CD14-positive monocyte (primary cell): ENCODE results near the gene CDH13. TPM values are rescaled to one million over a fixed set of nuclear protein-coding genes. Genes with fewer than 3 reads are reported as not detected.

Experiments used
- DNase-seq, 3 donors: peaks; one replicate each; pipeline ENCODE4 v3.0.0-alpha.2; 2011 to 2022
- H2AFZ ChIP-seq: 2 replicates; pipeline ENCODE4 v1.6.0; 2012; ENCODE audit warnings: mild to moderate bottlenecking, low read depth, low read length, inconsistent platforms; ENCODE audit not compliant: insufficient read depth, poor library complexity, severe bottlenecking
- H3K27ac ChIP-seq, 2 donors: 1 replicate in 1 of 2; 2 replicates in 1 of 2; pipeline ENCODE4 v1.5.1; 2012 to 2013; ENCODE audit warnings: low read length in 2 of 2, control low read depth in 1 of 2, inconsistent platforms in 1 of 2, low read depth in 1 of 2, mild to moderate bottlenecking in 1 of 2
- H3K27me3 ChIP-seq, 2 donors: one replicate each; pipeline versions ENCODE4 v1.6.0 to v1.6.1; 2011 to 2013; ENCODE audit warnings: low read length in 2 of 2; ENCODE audit not compliant: control insufficient read depth in 2 of 2, insufficient read depth in 2 of 2
- H3K36me3 ChIP-seq, 2 donors: replicated peaks in 1 of 2; 1 replicate in 1 of 2; 2 replicates in 1 of 2; pipeline versions ENCODE4 v1.5.1 to v1.6.1; 2012 to 2013; ENCODE audit warnings: low read length in 2 of 2, control low read depth in 1 of 2, inconsistent platforms in 1 of 2, mild to moderate bottlenecking in 1 of 2; ENCODE audit not compliant: insufficient read depth in 2 of 2, control insufficient read depth in 1 of 2
- H3K4me1 ChIP-seq, 2 donors: 1 replicate in 1 of 2; 2 replicates in 1 of 2; pipeline versions ENCODE4 v1.5.1 to v1.6.1; 2012 to 2013; ENCODE audit warnings: low read length in 2 of 2, control low read depth in 1 of 2, inconsistent platforms in 1 of 2, mild to moderate bottlenecking in 1 of 2, moderate library complexity in 1 of 2; ENCODE audit not compliant: insufficient read depth in 2 of 2, control insufficient read depth in 1 of 2
- H3K4me2 ChIP-seq: replicated peaks from 2 replicates; pipeline ENCODE3; 2012; ENCODE audit warnings: low read length, moderate library complexity, mild to moderate bottlenecking; ENCODE audit not compliant: poor library complexity, severe bottlenecking; ENCODE audit errors: extremely low read depth
- H3K4me3 ChIP-seq, 3 experiments: fragments of 200-600 bp in 1 of 3; sonication (generic) in 1 of 3; replicated peaks in 1 of 3; 1 replicate in 2 of 3; 2 replicates in 1 of 3; pipeline ENCODE4 v1.5.1; 2011 to 2013; ENCODE audit warnings: low read length in 3 of 3, mild to moderate bottlenecking in 3 of 3, control low read depth in 2 of 3, low read depth in 2 of 3, inconsistent platforms in 1 of 3, moderate library complexity in 1 of 3
- H3K79me2 ChIP-seq: 2 replicates; pipeline ENCODE4 v1.6.0; 2012; ENCODE audit warnings: mild to moderate bottlenecking, control low read depth, inconsistent platforms, low read length, moderate library complexity; ENCODE audit not compliant: insufficient read depth
- H3K9ac ChIP-seq: 2 replicates; pipeline ENCODE4 v1.6.0; 2017; ENCODE audit warnings: low read length, mild to moderate bottlenecking; ENCODE audit not compliant: insufficient read depth, poor library complexity, severe bottlenecking
- H3K9me3 ChIP-seq, 2 donors: replicated peaks in 1 of 2; 1 replicate in 1 of 2; 2 replicates in 1 of 2; pipeline versions ENCODE4 v1.5.1 to v1.6.1; 2012 to 2013; ENCODE audit warnings: low read length in 2 of 2, control low read depth in 1 of 2; ENCODE audit not compliant: control insufficient read depth in 1 of 2, insufficient read depth in 1 of 2
- H4K20me1 ChIP-seq: 2 replicates; pipeline ENCODE4 v1.6.0; 2012; ENCODE audit warnings: mild to moderate bottlenecking, low read length, control low read depth, moderate library complexity; ENCODE audit not compliant: insufficient read depth
- H3K27ac Mint-ChIP-seq, 7 donors: one replicate each; pipeline ENCODE4 v1.8.0; 2020; ENCODE audit warnings: mild to moderate bottlenecking in 7 of 7, mixed read lengths in 7 of 7, moderate library complexity in 6 of 7, inconsistent platforms in 2 of 7
- H3K27me3 Mint-ChIP-seq, 3 donors: one replicate each; pipeline ENCODE4 v1.8.0; 2021 to 2022; ENCODE audit warnings: low read depth in 3 of 3, mild to moderate bottlenecking in 3 of 3, mixed read lengths in 3 of 3, moderate library complexity in 3 of 3, inconsistent platforms in 1 of 3
- H3K36me3 Mint-ChIP-seq, 2 donors: one replicate each; pipeline ENCODE4 v1.8.0; 2020; ENCODE audit warnings: mixed read lengths in 2 of 2, inconsistent platforms in 1 of 2, mild to moderate bottlenecking in 1 of 2
- H3K4me1 Mint-ChIP-seq: one replicate; pipeline ENCODE4 v1.8.0; 2020; ENCODE audit warnings: mild to moderate bottlenecking, mixed read lengths
- H3K4me3 Mint-ChIP-seq, 2 donors: one replicate each; pipeline ENCODE4 v1.8.0; 2020; ENCODE audit warnings: mild to moderate bottlenecking in 2 of 2, mixed read lengths in 2 of 2, moderate library complexity in 1 of 2
- H3K9me3 Mint-ChIP-seq, 7 donors: one replicate each; pipeline ENCODE4 v1.8.0; 2020 to 2022; ENCODE audit warnings: mixed read lengths in 7 of 7, mild to moderate bottlenecking in 6 of 7, moderate library complexity in 6 of 7, inconsistent platforms in 2 of 7
- CTCF ChIP-seq: fragments of 200-600 bp; IDR thresholded peaks from one replicate; pipeline ENCODE4 v1.8.0; 2022; ENCODE audit warnings: antibody characterized with exemption, mild to moderate bottlenecking
- WGBS: methylation state at CpG from one replicate; pipeline ENCODE4 v1.1.5; 2013; ENCODE audit warnings: missing lambda C conversion rate; ENCODE audit not compliant: insufficient coverage; 5-methylcytosine and 5-hydroxymethylcytosine counted together
- intact Hi-C, 2 donors: fragments of 100-400 bp; cut with micrococcal nuclease; formaldehyde crosslinking; loops; one replicate each; pipeline versions ENCODE4 v1.15.0 to v1.15.1; 2023
- polyA plus RNA-seq, 3 donors: library from polyadenylated mRNA; depleted of rRNA in 1 of 3; unstranded in 2 of 3; stranded (reverse) in 1 of 3; fragments of 300-500 nt in 2 of 3; fragments of >200 nt in 1 of 3; fragmentation: Illumina TruSeq in 2 of 3; gene quantifications; 1 replicate in 2 of 3; 2 replicates in 1 of 3; pipeline ENCODE4 v1.2.3, GENCODE V29; 2012 to 2021

Gene CDH13
- polyA plus RNA-seq, 3 donors, result 0.13 to 0.19 TPM; not detected in 1

- Histone ChIP-seq H3K79me2 (no peaks in the 10 kb centered on the region), H3K4me3 (no peak overlapping the region), H3K27ac (no peak overlapping the region), H3K36me3 (no peaks in the 10 kb centered on the region), H4K20me1 (no peaks in the 10 kb centered on the region), H3K9me3 (no peaks in the 10 kb centered on the region), H3K4me1 (peaks cover 0 to 7% of the 10 kb centered on the region in 2 donors), H2AFZ (no peak overlapping the region), H3K4me2 (no peak overlapping the region), H3K27me3 (no peaks in the 10 kb centered on the region), H3K9ac (no peak overlapping the region)
- intact Hi-C loops, result no loop called here
- Mint-ChIP-seq H3K4me1 (peaks cover 8% of the 10 kb centered on the region), H3K36me3 (no peaks in the 10 kb centered on the region), H3K27me3 (peaks cover 0 to 10% (median 2%) of the 10 kb centered on the region in 3 donors), H3K4me3 (no peak overlapping the region), H3K9me3 (peaks cover 0 to 4% (median 0%) of the 10 kb centered on the region in 7 donors), H3K27ac (no peak overlapping the region)
- no peak for TF ChIP-seq CTCF
- WGBS, result over 99% methylated on average over 8 of the region's 11 CpGs
- no peak for DNase-seq
Observed at GRCh38 chr16:82782715-82783251, 156.0 kb downstream of the CDH13 start.

GRCh38 chr16:82783933-82784572 lies 157.3 kb downstream of the CDH13 start:
- Mint-ChIP-seq H3K4me1 (peaks cover 8% of the 10 kb centered on the region), H3K9me3 (peaks cover 0 to 4% (median 2%) of the 10 kb centered on the region in 7 donors), H3K27ac (no peak overlapping the region), H3K36me3 (no peaks in the 10 kb centered on the region), H3K4me3 (no peak overlapping the region), H3K27me3 (peaks cover 0 to 10% (median 4%) of the 10 kb centered on the region in 3 donors)
- no peaks in the 10 kb centered on the region for H3K27me3 ChIP-seq
- H3K4me1 ChIP-seq, result peaks cover 0 to 7% of the 10 kb centered on the region in 2 donors
- H3K79me2 ChIP-seq, result no peaks in the 10 kb centered on the region
- no peaks in the 10 kb centered on the region for H3K9me3 ChIP-seq
- H2AFZ ChIP-seq, result no peak overlapping the region
- H3K4me2 ChIP-seq, result no peak overlapping the region
- no peak for TF ChIP-seq CTCF
- H3K4me3 ChIP-seq, result no peak overlapping the region
- no peaks in the 10 kb centered on the region for H3K36me3 ChIP-seq
- H3K9ac ChIP-seq, result no peak overlapping the region
- H4K20me1 ChIP-seq, result no peaks in the 10 kb centered on the region
- intact Hi-C loops, result no loop called here
- no peak overlapping the region for H3K27ac ChIP-seq
- no peak for DNase-seq
- WGBS, result 0% methylated on average over 1 of the region's 8 CpGs
